Epithelial cell of esophagus (primary cell): Measurements from ENCODE around the gene TAS1R1.

ENCODE experiments used
- DNase-seq: peaks from one replicate; pipeline ENCODE4 v3.0.0; 2010; ENCODE audit warnings: low read depth
- H3K4me3 ChIP-seq: 2 replicates; pipeline ENCODE4 v1.5.1; 2011; ENCODE audit warnings: mild to moderate bottlenecking, low read length, control low read depth
- TF ChIP-seq, protein P1 (sequence below): IDR thresholded peaks from 2 replicates; pipeline ENCODE4 v1.5.1; 2011; ENCODE audit warnings: low read depth, mild to moderate bottlenecking, low read length, control low read depth, inconsistent platforms; ENCODE audit not compliant: insufficient read depth; ENCODE audit errors: missing control alignments

Gene TAS1R1

DNA sequence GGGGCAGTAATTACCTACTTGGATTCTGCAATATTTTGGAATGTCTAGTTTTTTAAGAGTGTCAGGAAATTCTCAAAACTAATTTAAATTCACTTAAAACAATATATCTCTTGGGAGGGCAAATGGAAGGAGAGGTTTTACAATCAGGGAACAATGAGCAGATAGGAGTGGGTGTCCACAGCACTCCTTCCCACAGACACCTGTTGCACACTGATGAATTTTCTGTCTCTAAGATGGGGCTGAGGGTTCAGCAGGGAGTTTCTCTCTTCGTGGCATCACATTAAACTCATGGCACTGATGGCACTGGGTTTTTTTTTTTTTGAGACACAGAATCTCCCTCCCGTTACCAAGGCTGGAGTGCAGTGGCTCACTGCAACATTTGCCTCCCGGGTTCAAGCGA, 63.9 kb downstream of the TAS1R1 start:
- no peak overlapping the region for H3K4me3 ChIP-seq
- DNase-seq: no peak
- TF ChIP-seq, protein P1, sequence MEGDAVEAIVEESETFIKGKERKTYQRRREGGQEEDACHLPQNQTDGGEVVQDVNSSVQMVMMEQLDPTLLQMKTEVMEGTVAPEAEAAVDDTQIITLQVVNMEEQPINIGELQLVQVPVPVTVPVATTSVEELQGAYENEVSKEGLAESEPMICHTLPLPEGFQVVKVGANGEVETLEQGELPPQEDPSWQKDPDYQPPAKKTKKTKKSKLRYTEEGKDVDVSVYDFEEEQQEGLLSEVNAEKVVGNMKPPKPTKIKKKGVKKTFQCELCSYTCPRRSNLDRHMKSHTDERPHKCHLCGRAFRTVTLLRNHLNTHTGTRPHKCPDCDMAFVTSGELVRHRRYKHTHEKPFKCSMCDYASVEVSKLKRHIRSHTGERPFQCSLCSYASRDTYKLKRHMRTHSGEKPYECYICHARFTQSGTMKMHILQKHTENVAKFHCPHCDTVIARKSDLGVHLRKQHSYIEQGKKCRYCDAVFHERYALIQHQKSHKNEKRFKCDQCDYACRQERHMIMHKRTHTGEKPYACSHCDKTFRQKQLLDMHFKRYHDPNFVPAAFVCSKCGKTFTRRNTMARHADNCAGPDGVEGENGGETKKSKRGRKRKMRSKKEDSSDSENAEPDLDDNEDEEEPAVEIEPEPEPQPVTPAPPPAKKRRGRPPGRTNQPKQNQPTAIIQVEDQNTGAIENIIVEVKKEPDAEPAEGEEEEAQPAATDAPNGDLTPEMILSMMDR: no peak

DNA sequence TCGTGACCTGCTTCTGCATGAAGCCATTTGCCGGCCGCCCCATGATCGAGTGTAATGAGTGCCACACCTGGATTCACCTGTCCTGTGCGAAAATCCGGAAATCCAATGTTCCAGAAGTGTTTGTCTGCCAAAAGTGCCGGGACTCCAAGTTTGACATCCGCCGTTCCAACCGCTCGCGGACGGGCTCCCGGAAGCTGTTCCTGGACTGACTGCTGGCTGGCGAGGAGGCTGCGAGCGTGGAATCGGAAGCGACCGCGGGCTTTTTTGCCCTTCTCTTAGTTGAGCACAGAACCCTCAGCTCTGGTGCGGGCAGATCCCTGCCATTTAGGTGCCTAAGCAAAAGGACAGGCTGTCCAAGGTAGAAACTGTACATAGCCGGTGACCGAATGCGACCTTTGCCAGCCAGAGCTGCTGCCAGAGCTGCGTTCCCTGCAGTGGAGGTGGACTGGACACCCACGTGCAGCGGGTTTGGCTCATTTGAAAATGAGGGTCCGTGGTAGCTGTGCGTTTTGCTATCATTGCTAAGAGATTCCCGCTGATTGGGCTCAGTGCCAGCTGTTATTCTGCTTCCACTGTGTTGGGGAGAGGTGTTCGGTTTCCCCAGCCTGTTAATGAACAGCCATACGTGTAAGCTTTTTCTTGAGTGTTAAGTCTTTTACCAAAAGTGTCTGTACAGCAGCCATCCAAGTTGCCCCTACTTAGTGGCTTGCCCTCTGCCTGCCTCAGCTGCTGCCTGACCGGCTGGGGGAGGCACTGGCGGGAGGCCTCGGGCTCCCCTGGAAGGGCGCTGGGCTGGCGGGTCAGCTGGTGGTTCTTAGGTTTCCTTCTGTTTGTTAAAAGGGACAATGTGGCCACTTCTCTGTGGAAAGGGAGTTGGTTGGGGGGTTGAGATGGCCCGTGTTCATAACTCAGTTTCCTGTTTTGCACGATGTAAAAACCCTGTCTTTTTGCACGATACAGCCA, 66.6 kb downstream of the TAS1R1 start:
- DNase-seq: no peak
- H3K4me3 ChIP-seq: no peak overlapping the region
- TF ChIP-seq, protein P1: no peak

DNA sequence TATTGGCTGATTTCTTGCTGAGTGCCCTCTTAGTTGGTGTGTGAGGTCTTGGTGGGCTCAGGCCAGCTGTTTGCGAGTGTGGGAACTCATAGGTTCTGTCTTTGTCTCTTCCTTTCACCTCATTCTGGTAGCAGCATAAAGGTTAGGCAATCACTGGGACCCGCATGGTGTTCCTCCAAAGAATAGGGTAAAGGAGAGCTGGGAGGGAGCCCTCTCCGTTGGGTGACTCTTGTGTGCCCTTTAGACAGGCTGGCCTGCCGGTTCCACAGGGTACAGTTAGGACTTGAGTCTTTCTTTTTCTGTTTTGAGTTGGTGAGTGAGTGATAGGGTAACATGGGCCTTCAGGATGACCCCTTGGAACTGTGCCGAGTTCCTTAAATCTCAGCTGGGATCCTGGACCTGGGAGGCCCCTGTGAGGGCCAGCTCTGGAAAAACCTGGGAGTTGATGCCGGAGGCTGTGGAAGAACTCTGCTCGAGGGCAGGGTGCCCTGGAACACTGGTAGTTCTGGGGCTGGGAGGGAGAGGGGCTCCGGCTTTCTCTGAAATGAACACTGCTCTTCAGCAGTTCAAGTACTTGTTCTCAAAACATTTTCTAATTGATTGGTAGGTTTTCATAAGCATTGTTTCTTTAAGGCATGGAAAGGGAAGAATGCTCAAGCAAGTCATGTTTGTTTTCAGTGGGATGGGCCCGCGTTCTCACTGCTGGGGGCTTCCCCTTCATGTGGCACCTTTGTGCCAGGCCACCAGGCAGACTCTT, 67.5 kb downstream of the TAS1R1 start:
- TF ChIP-seq, protein P1: no peak
- no peak for DNase-seq
- no peak overlapping the region for H3K4me3 ChIP-seq

DNA sequence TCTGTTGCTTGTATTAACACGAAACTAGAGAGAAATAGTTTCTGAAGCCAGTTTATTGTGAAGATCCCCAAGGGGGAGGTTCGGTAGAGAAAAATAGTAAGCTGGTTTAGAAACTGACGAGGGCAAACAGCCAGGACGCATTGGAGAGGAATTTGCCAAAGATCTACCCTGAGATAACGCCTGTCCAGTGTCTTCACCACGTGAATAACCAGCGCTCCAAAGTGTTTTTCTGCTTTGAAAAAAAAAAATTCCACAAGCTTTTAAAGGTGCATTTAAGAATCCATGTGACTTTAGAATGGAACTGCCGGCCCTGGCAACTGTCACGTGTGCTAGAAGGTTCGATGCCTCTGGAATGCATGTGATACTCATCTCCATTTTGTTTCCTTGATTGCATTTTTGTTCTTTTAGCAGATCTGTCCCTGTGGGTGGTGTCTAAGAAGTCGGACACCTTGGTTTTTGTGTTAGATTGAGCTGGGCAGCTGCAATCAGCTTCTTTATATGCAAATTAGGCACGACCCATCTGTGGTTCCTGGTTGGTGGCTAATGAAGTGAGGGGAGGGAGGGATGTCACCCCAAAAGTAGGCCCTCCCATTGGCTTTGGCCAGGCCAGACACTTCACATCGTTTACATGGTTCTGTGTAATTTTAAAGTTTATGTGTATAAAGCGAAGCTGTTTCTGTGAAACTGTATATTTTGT, 68.3 kb downstream of the TAS1R1 start:
- DNase-seq: no peak
- TF ChIP-seq, protein P1: no peak
- no peak overlapping the region for H3K4me3 ChIP-seq

DNA sequence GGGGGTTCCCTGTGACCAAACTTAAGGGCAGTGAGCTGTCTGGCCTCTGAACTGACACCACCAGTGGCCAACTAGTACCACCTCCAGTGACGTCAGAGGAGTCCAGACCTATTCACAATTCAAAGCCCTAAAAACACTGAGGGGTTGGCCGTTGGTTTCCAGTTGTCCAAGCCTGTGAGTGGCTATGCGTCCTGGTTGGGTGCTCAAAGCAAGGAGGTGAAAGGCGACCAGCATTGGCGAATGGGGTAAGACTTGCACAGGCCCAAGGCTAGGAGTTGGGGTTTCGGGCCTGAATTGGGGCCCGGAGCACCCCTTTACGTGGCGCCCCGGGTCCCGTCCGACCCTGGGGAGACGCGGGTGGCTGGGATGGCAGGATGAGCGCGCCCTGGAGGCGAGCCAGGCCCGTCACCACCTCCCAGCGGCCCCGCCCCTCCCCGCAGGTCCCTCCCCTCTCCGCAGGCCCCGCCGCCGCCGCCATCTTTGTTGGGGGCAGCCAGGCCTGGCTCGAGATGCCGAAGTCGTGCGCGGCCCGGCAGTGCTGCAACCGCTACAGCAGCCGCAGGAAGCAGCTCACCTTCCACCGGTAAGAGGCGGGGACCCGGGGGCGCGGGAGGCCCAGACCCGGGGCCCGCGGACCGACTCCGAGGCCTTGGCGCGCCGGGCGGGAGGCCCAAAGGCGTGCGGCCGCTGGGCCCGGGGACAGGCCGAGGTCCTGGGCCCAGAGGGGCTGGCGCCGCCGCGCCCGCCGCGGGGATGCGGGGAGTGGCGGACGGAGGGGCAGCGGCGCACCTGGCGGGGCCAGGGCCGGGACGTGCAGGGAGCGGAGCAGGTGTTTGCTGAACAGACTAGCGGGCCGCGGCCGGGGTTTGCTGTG, 69.8 kb downstream of the TAS1R1 start, which contains the start of gene THAP3:
Gene THAP3, plus strand, starts transcription at position 159 of the 874 bp plus-strand sequence. Its CDS starts 351 bp downstream, at position 510.
- TF ChIP-seq, protein P1: no peak
- H3K4me3 ChIP-seq: peak within 1 kb of the TSS; percentile 67
- DNase-seq: peak; percentile 89
